Colonic mucosa (tissue), 4 donors: ENCODE data around the gene D2HGDH. TPM values are rescaled to one million over a fixed set of nuclear protein-coding genes. Genes with fewer than 3 reads are reported as not detected.
"Not testable (repeated sequence)": the region's sequence is repeated elsewhere in the genome, so short reads cannot be mapped to it uniquely, and the experiment has no call there.

ENCODE experiments used
- DNase-seq: peaks from one replicate; pipeline ENCODE4 v3.0.0-alpha.2; 2020
- H3K27ac ChIP-seq: fragments of 200-600 bp; one replicate; pipeline ENCODE4 v1.8.0; 2021
- H3K27me3 ChIP-seq: fragments of 200-600 bp; one replicate; pipeline ENCODE4 v1.8.0; 2021
- H3K36me3 ChIP-seq: fragments of 200-600 bp; one replicate; pipeline ENCODE4 v1.8.0; 2021
- H3K4me1 ChIP-seq: fragments of 200-600 bp; one replicate; pipeline ENCODE4 v1.8.0; 2021; ENCODE audit warnings: mild to moderate bottlenecking
- H3K4me3 ChIP-seq: fragments of 200-600 bp; one replicate; pipeline ENCODE4 v1.8.0; 2021
- H3K9ac ChIP-seq, 2 donors: one replicate each; pipeline ENCODE4 v1.7.0; 2013; ENCODE audit warnings: control low read depth in 2 of 2, low read depth in 2 of 2, low read length in 2 of 2
- H3K9me3 ChIP-seq: fragments of 200-600 bp; one replicate; pipeline ENCODE4 v1.8.0; 2021
- intact Hi-C: fragments of 100-400 bp; cut with DNase I; formaldehyde crosslinking; loops from one replicate; pipeline ENCODE4 v1.14.1; 2022
- total RNA-seq, 2 donors: library from RNA; stranded (reverse); fragmentation: NEBNext Ultra II Directional in 1 of 2; extraction: Animal tissue kit (Norgen Biotek cat#: 25700) in 1 of 2; gene quantifications; one replicate each; pipeline ENCODE4 v1.2.1, GENCODE V29; 2021
- TF ChIP-seq, protein P1 (sequence below): fragments of 200-600 bp; IDR thresholded peaks from one replicate; pipeline ENCODE4 v1.8.0; 2022; ENCODE audit warnings: antibody characterized with exemption, mild to moderate bottlenecking
- donor health status: healthy.
- donor health status: DM: no; HTN: no; CAD: no.
- donor health status: DM: no; HTN: no; CAD: no.

Gene D2HGDH
- total RNA-seq, 2 donors from 2014 or later, result 42.0 to 76.6 TPM

- intact Hi-C loops, result no loop called here
- no peak overlapping the region for H3K27ac ChIP-seq
Observed at GRCh38 chr2:241802421-241803318, 68.2 kb downstream of the D2HGDH start.

GRCh38 chr2:241803387-241804325 is 69.2 kb downstream of the D2HGDH start:
- Histone ChIP-seq H3K9me3 (no peaks in the 10 kb centered on the region), H3K36me3 (no peaks in the 10 kb centered on the region), H3K9ac (no peak overlapping the region), H3K4me3 (peak overlapping the region; percentile 20), H3K4me1 (no peaks in the 10 kb centered on the region), H3K27ac (no peak overlapping the region), H3K27me3 (peaks cover 6% of the 10 kb centered on the region)
- intact Hi-C loops, result no loop called here
- TF ChIP-seq, protein P1, sequence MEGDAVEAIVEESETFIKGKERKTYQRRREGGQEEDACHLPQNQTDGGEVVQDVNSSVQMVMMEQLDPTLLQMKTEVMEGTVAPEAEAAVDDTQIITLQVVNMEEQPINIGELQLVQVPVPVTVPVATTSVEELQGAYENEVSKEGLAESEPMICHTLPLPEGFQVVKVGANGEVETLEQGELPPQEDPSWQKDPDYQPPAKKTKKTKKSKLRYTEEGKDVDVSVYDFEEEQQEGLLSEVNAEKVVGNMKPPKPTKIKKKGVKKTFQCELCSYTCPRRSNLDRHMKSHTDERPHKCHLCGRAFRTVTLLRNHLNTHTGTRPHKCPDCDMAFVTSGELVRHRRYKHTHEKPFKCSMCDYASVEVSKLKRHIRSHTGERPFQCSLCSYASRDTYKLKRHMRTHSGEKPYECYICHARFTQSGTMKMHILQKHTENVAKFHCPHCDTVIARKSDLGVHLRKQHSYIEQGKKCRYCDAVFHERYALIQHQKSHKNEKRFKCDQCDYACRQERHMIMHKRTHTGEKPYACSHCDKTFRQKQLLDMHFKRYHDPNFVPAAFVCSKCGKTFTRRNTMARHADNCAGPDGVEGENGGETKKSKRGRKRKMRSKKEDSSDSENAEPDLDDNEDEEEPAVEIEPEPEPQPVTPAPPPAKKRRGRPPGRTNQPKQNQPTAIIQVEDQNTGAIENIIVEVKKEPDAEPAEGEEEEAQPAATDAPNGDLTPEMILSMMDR, result no peak
- peak; percentile 26 for DNase-seq

More at GRCh38 chr2:241802421-241803318, 68.2 kb downstream of the D2HGDH start:
- Histone ChIP-seq H3K4me1 (no peaks in the 10 kb centered on the region), H3K36me3 (no peaks in the 10 kb centered on the region), H3K9me3 (no peaks in the 10 kb centered on the region), H3K27me3 (peaks cover 6% of the 10 kb centered on the region), H3K9ac (no peak overlapping the region), H3K4me3 (no peak overlapping the region)
- TF ChIP-seq, protein P1, result no peak
- peak; percentile 22 for DNase-seq

GRCh38 chr2:241804326-241805229 is 70.1 kb downstream of the D2HGDH start:
- Histone ChIP-seq H3K36me3 (no peaks in the 10 kb centered on the region), H3K4me3 (no peak overlapping the region), H3K9me3 (no peaks in the 10 kb centered on the region), H3K4me1 (no peaks in the 10 kb centered on the region), H3K27ac (no peak overlapping the region), H3K9ac (no peak overlapping the region), H3K27me3 (peaks cover 6% of the 10 kb centered on the region)
- TF ChIP-seq, protein P1, result no peak
- peak; percentile 24 for DNase-seq
- intact Hi-C loops, result no loop called here

GRCh38 chr2:241806217-241806616 is 71.8 kb downstream of the D2HGDH start:
- H3K4me3 ChIP-seq, DNase-seq, H3K9ac ChIP-seq, H3K36me3 ChIP-seq, H3K4me1 ChIP-seq, intact Hi-C loops, H3K9me3 ChIP-seq, H3K27ac ChIP-seq, H3K27me3 ChIP-seq: not testable (repeated sequence)

DNA sequence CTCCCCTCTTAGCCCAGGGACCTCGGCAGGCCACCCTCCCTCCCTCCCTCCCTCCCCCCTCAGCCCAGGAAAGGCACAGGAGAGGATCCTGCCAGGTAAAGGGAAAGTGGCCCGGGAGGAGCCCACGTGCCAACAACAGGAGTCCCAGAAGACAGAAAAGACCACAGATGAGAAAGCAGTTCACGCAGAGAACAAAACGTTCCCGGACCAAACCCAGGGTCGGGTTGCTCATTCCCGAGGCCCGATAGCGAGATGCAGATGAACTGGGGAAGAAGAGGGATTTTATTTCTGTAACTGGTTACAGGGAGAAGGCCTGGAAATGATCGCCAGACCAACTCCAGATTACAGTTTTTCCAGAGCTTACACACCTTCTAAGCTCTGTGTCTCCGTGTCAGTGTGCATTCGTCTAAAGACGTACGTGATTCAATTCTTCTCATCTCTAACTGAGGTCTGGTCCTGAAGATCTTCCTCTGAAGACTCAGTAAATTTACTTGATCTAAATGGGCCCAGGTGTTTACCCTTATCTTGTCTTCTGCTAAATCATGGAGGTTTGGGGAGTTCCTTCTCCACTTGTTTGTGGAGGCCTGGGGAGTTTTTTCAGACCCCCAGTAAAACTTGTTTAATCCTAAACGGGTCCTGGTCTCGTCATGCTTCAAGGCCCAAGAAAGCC is 73.8 kb downstream of the D2HGDH start:
- peak overlapping the region; percentile 46 for H3K27ac ChIP-seq
- DNase-seq, result peak; percentile 28
- intact Hi-C loops, result no loop called here
- TF ChIP-seq, protein P1, result no peak
- H3K9ac ChIP-seq, result peak overlapping the region in 1 of 2 donors; percentile 83
- H3K9me3 ChIP-seq, result no peaks in the 10 kb centered on the region
- no peak overlapping the region for H3K4me3 ChIP-seq
- no peaks in the 10 kb centered on the region for H3K36me3 ChIP-seq
- H3K27me3 ChIP-seq, result peaks cover 6% of the 10 kb centered on the region
- H3K4me1 ChIP-seq, result no peaks in the 10 kb centered on the region
